ENCODE results near the gene HTRA3.

Gene HTRA3

GRCh38 chr4:8308144-8308543 lies 38.6 kb downstream of the HTRA3 start:
- no peaks in the 10 kb centered on the region for H3K27me3 Mint-ChIP-seq
- H3K36me3 Mint-ChIP-seq = peaks cover 2% of the 10 kb centered on the region
- H3K4me3 Mint-ChIP-seq = no peak overlapping the region
- H3K27ac Mint-ChIP-seq = no peak overlapping the region
- H3K9me3 Mint-ChIP-seq (ENCODE audit: low read depth) = peaks cover 11% of the 10 kb centered on the region
- H3K4me1 Mint-ChIP-seq (ENCODE audit: low read depth) = no peaks in the 10 kb centered on the region

GRCh38 chr4:8308856-8309771 lies 39.6 kb downstream of the HTRA3 start:
- H3K27me3 Mint-ChIP-seq = no peaks in the 10 kb centered on the region
- peaks cover 2% of the 10 kb centered on the region for H3K36me3 Mint-ChIP-seq
- H3K27ac Mint-ChIP-seq = no peak overlapping the region

GRCh38 chr4:8310306-8310705 lies 40.8 kb downstream of the HTRA3 start:
- H3K9me3 Mint-ChIP-seq (ENCODE audit: low read depth) = peaks cover 17% of the 10 kb centered on the region
- no peaks in the 10 kb centered on the region for H3K27me3 Mint-ChIP-seq
- no peaks in the 10 kb centered on the region for H3K4me1 Mint-ChIP-seq (ENCODE audit: low read depth)
- peaks cover 2% of the 10 kb centered on the region for H3K36me3 Mint-ChIP-seq
- no peak overlapping the region for H3K27ac Mint-ChIP-seq
- H3K4me3 Mint-ChIP-seq = no peak overlapping the region

More at GRCh38 chr4:8308856-8309771, 39.6 kb downstream of the HTRA3 start:
- H3K9me3 Mint-ChIP-seq (ENCODE audit: low read depth) = peaks cover 15% of the 10 kb centered on the region
- H3K4me1 Mint-ChIP-seq (ENCODE audit: low read depth) = no peaks in the 10 kb centered on the region
- no peak overlapping the region for H3K4me3 Mint-ChIP-seq

GRCh38 chr4:8311101-8312068 lies 41.8 kb downstream of the HTRA3 start:
- Mint-ChIP-seq H3K4me3 (no peak overlapping the region), H3K27me3 (no peaks in the 10 kb centered on the region), H3K4me1 (ENCODE audit: low read depth) (no peaks in the 10 kb centered on the region), H3K9me3 (ENCODE audit: low read depth) (peaks cover 17% of the 10 kb centered on the region), H3K27ac (no peak overlapping the region), H3K36me3 (peaks cover 2% of the 10 kb centered on the region)

GRCh38 chr4:8312069-8312445 lies 42.5 kb downstream of the HTRA3 start:
- no peak overlapping the region for H3K27ac Mint-ChIP-seq
- no peaks in the 10 kb centered on the region for H3K27me3 Mint-ChIP-seq
- H3K4me1 Mint-ChIP-seq (ENCODE audit: low read depth) = no peaks in the 10 kb centered on the region
- peaks cover 2% of the 10 kb centered on the region for H3K36me3 Mint-ChIP-seq
- no peak overlapping the region for H3K4me3 Mint-ChIP-seq
- H3K9me3 Mint-ChIP-seq (ENCODE audit: low read depth) = peaks cover 17% of the 10 kb centered on the region

GRCh38 chr4:8312976-8313375 lies 43.4 kb downstream of the HTRA3 start:
- H3K27ac Mint-ChIP-seq = no peak overlapping the region
- H3K27me3 Mint-ChIP-seq = no peaks in the 10 kb centered on the region

GRCh38 chr4:8314691-8315255 lies 45.2 kb downstream of the HTRA3 start:
- Mint-ChIP-seq H3K9me3 (ENCODE audit: low read depth) (peaks cover 17% of the 10 kb centered on the region), H3K4me1 (ENCODE audit: low read depth) (no peaks in the 10 kb centered on the region), H3K27me3 (no peaks in the 10 kb centered on the region), H3K36me3 (peaks cover 2% of the 10 kb centered on the region), H3K27ac (no peak overlapping the region), H3K4me3 (no peak overlapping the region)

More at GRCh38 chr4:8312976-8313375, 43.4 kb downstream of the HTRA3 start:
- Mint-ChIP-seq H3K4me1 (ENCODE audit: low read depth) (no peaks in the 10 kb centered on the region), H3K4me3 (no peak overlapping the region), H3K36me3 (peaks cover 2% of the 10 kb centered on the region), H3K9me3 (ENCODE audit: low read depth) (peaks cover 17% of the 10 kb centered on the region)

GRCh38 chr4:8315435-8316250 lies 46.1 kb downstream of the HTRA3 start:
- Mint-ChIP-seq H3K36me3 (peaks cover 2% of the 10 kb centered on the region), H3K9me3 (ENCODE audit: low read depth) (peaks cover 17% of the 10 kb centered on the region), H3K4me3 (no peak overlapping the region), H3K27ac (no peak overlapping the region), H3K4me1 (ENCODE audit: low read depth) (no peaks in the 10 kb centered on the region), H3K27me3 (no peaks in the 10 kb centered on the region)

GRCh38 chr4:8316251-8316771 lies 46.8 kb downstream of the HTRA3 start:
- peaks cover 17% of the 10 kb centered on the region for H3K9me3 Mint-ChIP-seq (ENCODE audit: low read depth)
- no peak overlapping the region for H3K4me3 Mint-ChIP-seq
- no peak overlapping the region for H3K27ac Mint-ChIP-seq
- H3K4me1 Mint-ChIP-seq (ENCODE audit: low read depth) = no peaks in the 10 kb centered on the region
- peaks cover 2% of the 10 kb centered on the region for H3K36me3 Mint-ChIP-seq
- H3K27me3 Mint-ChIP-seq = no peaks in the 10 kb centered on the region

GRCh38 chr4:8316911-8317351 lies 47.4 kb downstream of the HTRA3 start:
- peaks cover 17% of the 10 kb centered on the region for H3K9me3 Mint-ChIP-seq (ENCODE audit: low read depth)
- no peak overlapping the region for H3K27ac Mint-ChIP-seq
- H3K27me3 Mint-ChIP-seq = no peaks in the 10 kb centered on the region
- H3K36me3 Mint-ChIP-seq = peaks cover 2% of the 10 kb centered on the region
- H3K4me3 Mint-ChIP-seq = no peak overlapping the region
- H3K4me1 Mint-ChIP-seq (ENCODE audit: low read depth) = no peaks in the 10 kb centered on the region

GRCh38 chr4:8317474-8317873 lies 47.9 kb downstream of the HTRA3 start:
- Mint-ChIP-seq H3K4me3 (no peak overlapping the region), H3K36me3 (peaks cover 2% of the 10 kb centered on the region), H3K9me3 (ENCODE audit: low read depth) (peaks cover 14% of the 10 kb centered on the region), H3K27me3 (no peaks in the 10 kb centered on the region), H3K4me1 (ENCODE audit: low read depth) (no peaks in the 10 kb centered on the region), H3K27ac (no peak overlapping the region)

- Mint-ChIP-seq H3K4me1 (ENCODE audit: low read depth) (no peaks in the 10 kb centered on the region), H3K27ac (no peak overlapping the region), H3K27me3 (no peaks in the 10 kb centered on the region), H3K36me3 (no peaks in the 10 kb centered on the region), H3K9me3 (ENCODE audit: low read depth) (peaks cover 6% of the 10 kb centered on the region), H3K4me3 (no peak overlapping the region)
These were observed 49.0 kb downstream of the HTRA3 start for GRCh38 chr4:8318509-8318908.

- H3K27me3 Mint-ChIP-seq = no peaks in the 10 kb centered on the region
- no peaks in the 10 kb centered on the region for H3K36me3 Mint-ChIP-seq
- peaks cover 3% of the 10 kb centered on the region for H3K9me3 Mint-ChIP-seq (ENCODE audit: low read depth)
- no peak overlapping the region for H3K4me3 Mint-ChIP-seq
- no peaks in the 10 kb centered on the region for H3K4me1 Mint-ChIP-seq (ENCODE audit: low read depth)
- H3K27ac Mint-ChIP-seq = no peak overlapping the region
These were observed 49.5 kb downstream of the HTRA3 start for GRCh38 chr4:8319061-8319460.
